GM12878 (cell line): ENCODE measurements around the gene RPA3. TPM values are rescaled to one million over a fixed set of nuclear protein-coding genes. Genes with fewer than 3 reads are reported as not detected.

Experiments used
- ATAC-seq: fragments of 200-7000 bp; cut with Tn5 transposase; 3 replicates; pipeline ENCODE4 v1.9.1; 2020; ENCODE audit warnings: mild to moderate bottlenecking, moderate library complexity
- BruUV-seq: library from RNA; stranded (reverse); fragments of 400-500 nt; replicated peaks from 2 replicates; lab custom pipeline; 2021; lab: Mats Ljungman, UMichigan
- CTCF ChIA-PET: fragments of 300-600 bp; sonication (Branson Sonifier 250); formaldehyde crosslinking; extraction: SDS; loops from one replicate; lab custom pipeline; 2021; ENCODE audit warnings: inconsistent platforms; lab: Yijun Ruan, JAX
- POLR2A ChIA-PET: fragments of 350-600 bp; formaldehyde crosslinking; extraction: SDS; loops from one replicate; lab custom pipeline; 2021; ENCODE audit warnings: inconsistent platforms; lab: Charles Lee
- RAD21 ChIA-PET: fragments of 300-600 bp; sonication (Branson Sonifier 250); formaldehyde crosslinking; loops from one replicate; lab custom pipeline; 2023; ENCODE audit warnings: antibody characterized with exemption; ENCODE audit not compliant: unreplicated experiment; lab: Charles Lee
- SMC1A ChIA-PET: fragments of 300-600 bp; sonication (Branson Sonifier 250); formaldehyde crosslinking; loops from one replicate; lab custom pipeline; 2023; ENCODE audit not compliant: unreplicated experiment, uncharacterized antibody; lab: Charles Lee
- DNase-seq: peaks from one replicate; pipeline ENCODE4 v3.0.0-alpha.2; 2011; ENCODE audit warnings: low read depth, low spot score
- FAIRE-seq: peaks from 3 replicates; lab custom pipeline; 2011; peaks lifted over from hg19 to GRCh38; lab: Jason Lieb, UNC
- H2AFZ ChIP-seq: 2 replicates; pipeline ENCODE4 v1.6.0; 2011; ENCODE audit warnings: low read depth, low read length, control low read depth; ENCODE audit not compliant: control insufficient read depth
- H3K27ac ChIP-seq: 2 replicates; pipeline ENCODE4 v1.5.1; 2011; ENCODE audit warnings: control low read depth; ENCODE audit not compliant: control insufficient read depth, insufficient read depth
- H3K27me3 ChIP-seq, 2 experiments: replicated peaks in 1 of 2; 2 replicates each; pipeline versions ENCODE4 v1.6.0 to v1.6.1; 2011; ENCODE audit warnings: low read length in 1 of 2; ENCODE audit not compliant: control insufficient read depth in 2 of 2, insufficient read depth in 2 of 2
- H3K36me3 ChIP-seq, 2 experiments: 2 replicates each; pipeline ENCODE4 v1.5.1; 2011; ENCODE audit warnings: low read length in 1 of 2; ENCODE audit not compliant: control insufficient read depth in 2 of 2, insufficient read depth in 2 of 2
- H3K4me1 ChIP-seq: 2 replicates; pipeline ENCODE4 v1.6.1; 2011; ENCODE audit warnings: mild to moderate bottlenecking, low read length, moderate library complexity, mixed read lengths; ENCODE audit not compliant: control insufficient read depth, insufficient read depth
- H3K4me2 ChIP-seq: 2 replicates; pipeline ENCODE4 v1.6.0; 2011; ENCODE audit warnings: control low read depth; ENCODE audit not compliant: control insufficient read depth, insufficient read depth
- H3K4me3 ChIP-seq: fragments of 200-600 bp; sonication (generic); 2 replicates; pipeline ENCODE4 v1.5.1; 2016
- H3K79me2 ChIP-seq: 2 replicates; pipeline ENCODE4 v1.6.0; 2011; ENCODE audit warnings: low read length; ENCODE audit not compliant: control insufficient read depth, insufficient read depth
- H3K9ac ChIP-seq: 2 replicates; pipeline ENCODE4 v1.8.0; 2011; ENCODE audit warnings: low read length, control low read depth, mixed read lengths; ENCODE audit not compliant: control insufficient read depth, insufficient read depth
- H3K9me3 ChIP-seq: replicated peaks from 3 replicates; pipeline ENCODE4 v1.5.1; 2011; ENCODE audit warnings: mild to moderate bottlenecking, low read length; ENCODE audit not compliant: control insufficient read depth, insufficient read depth
- H4K20me1 ChIP-seq: 2 replicates; pipeline ENCODE4 v1.6.0; 2011; ENCODE audit not compliant: control insufficient read depth, insufficient read depth
- BCLAF1 ChIP-seq: fragments of 450-650 bp; IDR thresholded peaks from 2 replicates; pipeline ENCODE4 v1.6.1; 2017; ENCODE audit warnings: antibody characterized with exemption, mild to moderate bottlenecking, moderate library complexity
- EGR1 ChIP-seq, 2 experiments: IDR thresholded peaks; 1 replicate in 1 of 2; 2 replicates in 1 of 2; pipeline ENCODE4 v1.6.1; 2011 to 2012; ENCODE audit warnings: low read depth in 2 of 2, low read length in 2 of 2, borderline replicate concordance in 1 of 2, mild to moderate bottlenecking in 1 of 2, moderate library complexity in 1 of 2
- EP300 ChIP-seq, 2 experiments: fragments of 150-350 bp in 1 of 2; IDR thresholded peaks; 2 replicates each; pipeline ENCODE4 v1.6.1; 2011 to 2012; ENCODE audit warnings: low read depth in 2 of 2, low read length in 2 of 2, borderline replicate concordance in 1 of 2, improper control_type of control experiment in 1 of 2, inconsistent platforms in 1 of 2; ENCODE audit not compliant: control insufficient read depth in 1 of 2
- EZH2 ChIP-seq: IDR thresholded peaks from 2 replicates; pipeline ENCODE4 v1.6.1; 2012; ENCODE audit warnings: low read depth, mild to moderate bottlenecking, control low read depth, inconsistent platforms, low read length, borderline replicate concordance; ENCODE audit not compliant: control insufficient read depth
- IKZF2 ChIP-seq, 2 experiments: fragments of 450-650 bp; IDR thresholded peaks; 2 replicates each; pipeline ENCODE4 v1.6.1; 2017; ENCODE audit warnings: mild to moderate bottlenecking in 2 of 2, moderate library complexity in 2 of 2
- JUND ChIP-seq: IDR thresholded peaks from 2 replicates; pipeline ENCODE4 v1.6.1; 2012; ENCODE audit warnings: low read depth, mild to moderate bottlenecking, low read length, improper control_type of control experiment, moderate library complexity
- PAX5 ChIP-seq: IDR thresholded peaks from 2 replicates; pipeline ENCODE4 v1.6.1; 2011; ENCODE audit warnings: low read depth, low read length, borderline replicate concordance
- PBX3 ChIP-seq: IDR thresholded peaks from 2 replicates; pipeline ENCODE4 v1.6.1; 2011; ENCODE audit warnings: mild to moderate bottlenecking, low read depth, low read length, moderate library complexity; ENCODE audit not compliant: insufficient replicate concordance
- POLR2A ChIP-seq: IDR thresholded peaks from 2 replicates; pipeline ENCODE4 v1.6.1; 2011; ENCODE audit warnings: low read depth, mild to moderate bottlenecking, low read length
- RAD51 ChIP-seq: fragments of 450-650 bp; IDR thresholded peaks from 2 replicates; pipeline ENCODE4 v1.6.1; 2016; ENCODE audit warnings: moderate library complexity, mild to moderate bottlenecking, inconsistent platforms
- REST ChIP-seq: IDR thresholded peaks from 2 replicates; pipeline ENCODE4 v1.6.1; 2012; ENCODE audit warnings: mild to moderate bottlenecking, low read depth, low read length
- SIN3A ChIP-seq: IDR thresholded peaks from 2 replicates; pipeline ENCODE4 v1.6.1; 2012; ENCODE audit warnings: low read depth, low read length, improper control_type of control experiment
- SREBF1 ChIP-seq: IDR thresholded peaks from 2 replicates; pipeline ENCODE4 v1.6.1; 2012; ENCODE audit warnings: mild to moderate bottlenecking, low read length
- SRF ChIP-seq, 2 experiments: IDR thresholded peaks; 2 replicates each; pipeline ENCODE4 v1.6.1; 2011; ENCODE audit warnings: low read depth in 2 of 2, low read length in 2 of 2, mild to moderate bottlenecking in 1 of 2, moderate library complexity in 1 of 2
- ZNF24 ChIP-seq: fragments of 450-650 bp; IDR thresholded peaks from 2 replicates; pipeline ENCODE4 v1.6.1; 2017; ENCODE audit warnings: antibody characterized with exemption, mild to moderate bottlenecking
- WGBS: methylation state at CpG from one replicate; pipeline ENCODE4 v1.1.6; 2016; ENCODE audit warnings: low lambda C conversion rate; ENCODE audit not compliant: insufficient replicate concordance, insufficient coverage; ENCODE audit errors: missing lambda C conversion rate; 5-methylcytosine and 5-hydroxymethylcytosine counted together
- in situ Hi-C: fragments of 300-500 bp; cut with MboI; formaldehyde crosslinking; loops from 9 replicates; pipeline ENCODE4 v1.14.3; 2018; ENCODE audit warnings: mixed read lengths
- intact Hi-C: fragments of 100-400 bp; cut with micrococcal nuclease; formaldehyde crosslinking; loops from one replicate; pipeline ENCODE4 v1.14.2; 2022; ENCODE audit not compliant: unreplicated experiment
- polyA plus RNA-seq, 11 experiments: library from polyadenylated mRNA; depleted of rRNA in 4 of 11; unstranded in 6 of 11; stranded (reverse) in 5 of 11; fragments of >200 nt; fragmentation: Nextera tagmentation in 4 of 11; fragmentation: Illumina TruSeq in 1 of 11; extraction: Ambion mirVana in 4 of 11; extraction: Trizol in 1 of 11; gene quantifications; 1 replicate in 1 of 11; 2 replicates in 10 of 11; pipeline versions ENCODE4 v1.2.1 to v1.2.3, GENCODE V29; 2011 to 2016; ENCODE audit warnings: inconsistent platforms in 2 of 11, missing spikeins in 2 of 11, low read depth in 1 of 11
- total RNA-seq, 4 experiments: library from RNA; depleted of rRNA in 3 of 4; stranded (reverse); fragments of >200 nt in 3 of 4; fragmentation: Illumina TruSeq in 1 of 4; extraction: Trizol in 1 of 4; gene quantifications; 2 replicates each; pipeline versions ENCODE4 v1.2.1 to v1.2.3, GENCODE V29; 2013 to 2021

RPA3 gene
- total and polyA plus RNA-seq, 10 of the 15 experiments (the other 5 are each of a cell fraction or from before 2014, with no cell fraction given): 60.2 to 343 (median 112) TPM

- TF ChIP-seq BCLAF1 (no peak), SREBF1 (no peak), PBX3 (no peak), POLR2A (no peak)
These were observed 109.1 kb downstream of the RPA3 start (continued) for GRCh38 chr7:7609330-7609729.

- no peak for DNase-seq
- 63% methylated on average over 3 of the region's 3 CpGs for WGBS
- Histone ChIP-seq H3K4me2 (no peak overlapping the region), H3K9ac (no peak overlapping the region), H3K27ac (no peak overlapping the region), H3K27me3 (no peaks in the 10 kb centered on the region), H3K79me2 (no peaks in the 10 kb centered on the region), H3K4me1 (no peaks in the 10 kb centered on the region), H2AFZ (no peak overlapping the region), H4K20me1 (no peaks in the 10 kb centered on the region), H3K36me3 (peaks cover 0 to 16% of the 10 kb centered on the region in 2 experiments; a peak in 1 of 4 replicates), H3K9me3 (no peaks in the 10 kb centered on the region), H3K4me3 (no peak overlapping the region)
- ChIA-PET SMC1A (interaction anchor here (0.7 to 1.4 kb wide), 3 partner anchors 11 to 13 kb away, joined by 3 to 4 read pairs (median 3); no protein-coding TSS in a partner anchor), POLR2A (no interaction called here), CTCF (interaction anchor here (1.0 to 2.3 kb wide), 2 partner anchors 11 to 21 kb away, joined by 3 to 6 read pairs; no protein-coding TSS in a partner anchor), RAD21 (no interaction called here)
- in situ Hi-C loops: no loop called here
- intact Hi-C loops: no loop called here
- FAIRE-seq: no peak
- no TSS peak for BruUV-seq
- ATAC-seq: no peak
- TF ChIP-seq PAX5: no peak
- TF ChIP-seq ZNF24: no peak
- TF ChIP-seq JUND: no peak
- no peak for TF ChIP-seq REST
- no peak for TF ChIP-seq EP300 (IDR thresholded peaks at IDR 0.05; ENCODE audit: borderline replicate concordance in 1 of 2, control insufficient read depth in 1 of 2, low read depth in 2 of 2, low read length in 2 of 2)
- no peak for TF ChIP-seq SIN3A
- TF ChIP-seq EGR1 (IDR thresholded peaks at IDR 0.05; ENCODE audit: borderline replicate concordance in 1 of 2, low read depth in 2 of 2, low read length in 2 of 2): no peak
- no peak for TF ChIP-seq IKZF2 (IDR thresholded peaks at IDR 0.05)
- no peak for TF ChIP-seq EZH2
- no peak for TF ChIP-seq SRF (IDR thresholded peaks at IDR 0.05; ENCODE audit: low read depth in 2 of 2, low read length in 2 of 2)
- TF ChIP-seq RAD51: no peak
These were observed 111.4 kb downstream of the RPA3 start for GRCh38 chr7:7607010-7607409.
